Measurements from ENCODE around the gene ERMN. TPM values are rescaled to one million over a fixed set of nuclear protein-coding genes. Genes with fewer than 3 reads are reported as not detected.

ERMN gene
- total and polyA plus RNA-seq, 2 donors (not counting 1 experiment from before 2014, with no cell fraction given): 2.7 to 11.9 TPM

DNA sequence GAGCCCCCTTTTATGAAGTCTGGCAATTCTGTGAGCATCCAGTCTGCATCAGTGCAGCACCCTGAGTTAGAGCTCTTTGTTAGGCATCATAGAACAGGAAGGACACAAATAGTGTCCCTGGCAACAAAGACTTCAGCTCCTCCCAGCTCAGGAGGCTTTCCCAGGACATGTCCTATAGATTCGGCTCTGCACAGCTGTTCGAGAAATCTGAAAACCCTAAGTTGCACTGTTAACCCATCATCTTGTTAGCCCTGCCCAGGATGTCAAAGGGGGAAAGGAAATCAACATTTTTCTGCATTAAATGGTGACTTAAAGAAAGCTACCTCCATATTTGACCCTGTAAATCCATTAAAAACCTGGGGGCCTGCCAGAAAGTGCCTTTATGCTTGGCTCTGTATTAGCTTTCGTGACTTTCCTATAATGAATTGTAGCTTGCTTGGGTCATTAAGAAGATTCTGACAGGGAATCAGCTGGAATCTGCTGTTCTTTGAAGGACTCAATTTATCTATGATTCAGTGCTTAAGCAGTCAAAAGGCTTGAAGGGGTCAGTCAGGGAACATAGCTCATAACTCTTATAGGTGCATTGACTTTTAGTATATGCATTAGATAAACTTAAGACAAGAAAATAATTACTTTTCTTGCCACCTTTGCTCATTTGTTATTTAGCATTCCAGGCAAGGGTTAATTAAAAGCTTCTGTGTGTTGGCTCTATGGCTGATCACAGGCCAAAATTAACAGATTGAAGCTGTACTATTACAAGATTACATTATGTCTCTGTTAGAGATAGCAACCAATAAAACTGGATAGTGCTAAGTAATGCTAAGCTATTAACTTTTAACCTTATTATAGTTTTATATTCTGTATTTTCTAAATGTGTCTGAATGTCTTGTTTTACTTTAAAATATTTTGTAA, 20.6 kb downstream of the ERMN start:
- H3K36me3 ChIP-seq (replicated peaks in 1 of 2; ENCODE audit: control extremely low read depth in 1 of 2, control insufficient read depth in 1 of 2, extremely low read depth in 1 of 2, insufficient read depth in 2 of 2, low read length in 1 of 2): no peaks in the 10 kb centered on the region
- no peak overlapping the region for H2AFZ ChIP-seq (ENCODE audit: insufficient read depth, low read depth, low read length, poor library complexity, severe bottlenecking)
- no peak overlapping the region for H3K9ac ChIP-seq (ENCODE audit: low read length)
- H3K4me3 Mint-ChIP-seq: no peak overlapping the region
- ChIA-PET CTCF (interaction anchor here (0.7 to 11.1 kb wide), 22 partner anchors 12 to 1440 kb away, joined by 3 to 197 read pairs (median 4); partner anchors contain the start of gene ERMN), POLR2A (no interaction called here)
- no peaks in the 10 kb centered on the region for H3K9me3 ChIP-seq (ENCODE audit: control extremely low read depth in 1 of 3, control insufficient read depth in 2 of 3, insufficient read depth in 1 of 3, low read length in 2 of 3)
- no peak overlapping the region for H3K4me3 ChIP-seq (ENCODE audit: control extremely low read depth in 1 of 5, extremely low read depth in 1 of 5, insufficient read depth in 1 of 5, low read depth in 2 of 5, low read length in 4 of 5)
- H3K9me3 Mint-ChIP-seq (ENCODE audit: insufficient read depth): no peaks in the 10 kb centered on the region
- peaks cover 10% of the 10 kb centered on the region for H3K27me3 Mint-ChIP-seq
- intact Hi-C loops (cut with micrococcal nuclease): no loop called here
- DNase-seq (no peak), ATAC-seq (ENCODE audit: low read depth) (no peak)
- no peaks in the 10 kb centered on the region for H3K4me1 ChIP-seq (ENCODE audit: control insufficient read depth in 2 of 2, insufficient read depth in 2 of 2, low read length in 2 of 2)
- H3K27me3 ChIP-seq (replicated peaks in 1 of 4; ENCODE audit: control extremely low read depth in 1 of 4, control insufficient read depth in 3 of 4, insufficient read depth in 4 of 4, low read length in 3 of 4): no peaks in the 10 kb centered on the region
- no peak overlapping the region for H3K27ac ChIP-seq (ENCODE audit: low read length in 2 of 2)
- no peak overlapping the region for H3K4me2 ChIP-seq (replicated peaks; ENCODE audit: low read depth, low read length, poor library complexity, severe bottlenecking)
- no peaks in the 10 kb centered on the region for H3K79me2 ChIP-seq (ENCODE audit: control insufficient read depth, insufficient read depth, low read length)
- H3K27ac Mint-ChIP-seq: no peak overlapping the region
- peaks cover 1% of the 10 kb centered on the region for H3K4me1 Mint-ChIP-seq
- 100% methylated on average over 1 of the region's 3 CpGs for WGBS (ENCODE audit: insufficient coverage)
- H4K20me1 ChIP-seq (ENCODE audit: control insufficient read depth, insufficient read depth, low read length, poor library complexity, severe bottlenecking): no peaks in the 10 kb centered on the region
- TF ChIP-seq, protein P1, sequence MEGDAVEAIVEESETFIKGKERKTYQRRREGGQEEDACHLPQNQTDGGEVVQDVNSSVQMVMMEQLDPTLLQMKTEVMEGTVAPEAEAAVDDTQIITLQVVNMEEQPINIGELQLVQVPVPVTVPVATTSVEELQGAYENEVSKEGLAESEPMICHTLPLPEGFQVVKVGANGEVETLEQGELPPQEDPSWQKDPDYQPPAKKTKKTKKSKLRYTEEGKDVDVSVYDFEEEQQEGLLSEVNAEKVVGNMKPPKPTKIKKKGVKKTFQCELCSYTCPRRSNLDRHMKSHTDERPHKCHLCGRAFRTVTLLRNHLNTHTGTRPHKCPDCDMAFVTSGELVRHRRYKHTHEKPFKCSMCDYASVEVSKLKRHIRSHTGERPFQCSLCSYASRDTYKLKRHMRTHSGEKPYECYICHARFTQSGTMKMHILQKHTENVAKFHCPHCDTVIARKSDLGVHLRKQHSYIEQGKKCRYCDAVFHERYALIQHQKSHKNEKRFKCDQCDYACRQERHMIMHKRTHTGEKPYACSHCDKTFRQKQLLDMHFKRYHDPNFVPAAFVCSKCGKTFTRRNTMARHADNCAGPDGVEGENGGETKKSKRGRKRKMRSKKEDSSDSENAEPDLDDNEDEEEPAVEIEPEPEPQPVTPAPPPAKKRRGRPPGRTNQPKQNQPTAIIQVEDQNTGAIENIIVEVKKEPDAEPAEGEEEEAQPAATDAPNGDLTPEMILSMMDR (IDR thresholded peaks at IDR 0.05): no peak
- TF ChIP-seq EZH2 (IDR thresholded peaks at IDR 0.05; ENCODE audit: borderline replicate concordance, insufficient read depth, low read depth, low read length, poor library complexity, severe bottlenecking): no peak

GRCh38 chr2:157303612-157304011, 22.0 kb downstream of the ERMN start:
- Histone ChIP-seq H3K27ac (ENCODE audit: low read length in 2 of 2) (no peak overlapping the region), H3K36me3 (replicated peaks in 1 of 2; ENCODE audit: control extremely low read depth in 1 of 2, control insufficient read depth in 1 of 2, extremely low read depth in 1 of 2, insufficient read depth in 2 of 2, low read length in 1 of 2) (no peaks in the 10 kb centered on the region), H3K4me2 (replicated peaks; ENCODE audit: low read depth, low read length, poor library complexity, severe bottlenecking) (no peak overlapping the region), H3K4me1 (ENCODE audit: control insufficient read depth in 2 of 2, insufficient read depth in 2 of 2, low read length in 2 of 2) (no peaks in the 10 kb centered on the region), H3K9ac (ENCODE audit: low read length) (no peak overlapping the region), H3K27me3 (replicated peaks in 1 of 4; ENCODE audit: control extremely low read depth in 1 of 4, control insufficient read depth in 3 of 4, insufficient read depth in 4 of 4, low read length in 3 of 4) (no peaks in the 10 kb centered on the region), H3K9me3 (ENCODE audit: control extremely low read depth in 1 of 3, control insufficient read depth in 2 of 3, insufficient read depth in 1 of 3, low read length in 2 of 3) (no peaks in the 10 kb centered on the region), H2AFZ (ENCODE audit: insufficient read depth, low read depth, low read length, poor library complexity, severe bottlenecking) (no peak overlapping the region), H3K79me2 (ENCODE audit: control insufficient read depth, insufficient read depth, low read length) (no peaks in the 10 kb centered on the region), H4K20me1 (ENCODE audit: control insufficient read depth, insufficient read depth, low read length, poor library complexity, severe bottlenecking) (no peaks in the 10 kb centered on the region), H3K4me3 (ENCODE audit: control extremely low read depth in 1 of 5, extremely low read depth in 1 of 5, insufficient read depth in 1 of 5, low read depth in 2 of 5, low read length in 4 of 5) (no peak overlapping the region)
- WGBS (ENCODE audit: insufficient coverage): no CpG with 5 or more reads among the region's 2 CpGs
- TF ChIP-seq, protein P1 (IDR thresholded peaks at IDR 0.05): no peak
- TF ChIP-seq EZH2 (IDR thresholded peaks at IDR 0.05; ENCODE audit: borderline replicate concordance, insufficient read depth, low read depth, low read length, poor library complexity, severe bottlenecking): no peak
- ATAC-seq (ENCODE audit: low read depth): no peak
- POLR2A ChIA-PET: no interaction called here
- intact Hi-C loops (cut with micrococcal nuclease): loop anchor here (2.0 kb wide), 2 partner anchors 189 to 447 kb away; no protein-coding TSS in a partner anchor
- Mint-ChIP-seq H3K4me1 (peaks cover 1% of the 10 kb centered on the region), H3K4me3 (no peak overlapping the region), H3K27me3 (peaks cover 10% of the 10 kb centered on the region), H3K27ac (no peak overlapping the region), H3K9me3 (ENCODE audit: insufficient read depth) (no peaks in the 10 kb centered on the region)
- DNase-seq: no peak
- CTCF ChIA-PET: interaction anchor here (1.0 to 11.1 kb wide), 25 partner anchors 15 to 1451 kb away, joined by 3 to 197 read pairs (median 12); partner anchors contain the start of genes ACVR1C and ERMN
